ENCODE data around the gene RMDN3.

GRCh38 chr15:40771242-40771641 lies 16.2 kb upstream of the RMDN3 start:
- TF ChIP-seq POLR2AphosphoS5 (IDR thresholded peaks at IDR 0.05; ENCODE audit: low read depth) = no peak
- TF ChIP-seq CTCF (IDR thresholded peaks at IDR 0.05; ENCODE audit: insufficient read depth, low read length) = no peak
- TF ChIP-seq SPI1 (IDR thresholded peaks at IDR 0.05; ENCODE audit: borderline replicate concordance, low read depth) = no peak
- no peak for TF ChIP-seq REST (IDR thresholded peaks at IDR 0.05; ENCODE audit: insufficient replicate concordance, low read depth)
- no peak for TF ChIP-seq GABPA (IDR thresholded peaks at IDR 0.05; ENCODE audit: low read depth)
